ENCODE measurements around the gene KRTAP19-8. TPM values are rescaled to one million over a fixed set of nuclear protein-coding genes. Genes with fewer than 3 reads are reported as not detected.

The KRTAP19-8 gene
- total RNA-seq, 4 donors from 2014 or later, result not detected

DNA sequence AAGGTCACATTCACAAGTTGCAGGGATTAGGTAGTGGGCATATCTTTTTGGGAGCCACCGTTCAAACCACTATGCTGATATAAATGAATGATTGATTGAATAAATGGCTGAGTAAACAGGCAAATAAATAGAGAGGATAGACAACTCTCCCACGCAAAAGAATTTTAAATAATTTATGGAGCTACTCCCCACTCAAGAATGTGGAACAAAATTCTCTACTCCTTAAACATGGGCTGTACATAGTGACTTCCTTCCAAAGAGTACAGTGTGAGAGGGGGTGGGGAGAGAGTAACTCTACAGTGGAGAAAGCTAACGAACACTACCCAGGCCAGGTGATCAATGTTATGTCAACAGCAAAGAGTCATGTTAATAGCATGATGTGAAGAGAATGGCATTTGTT is 40.7 kb downstream of the KRTAP19-8 start:
- DNase-seq, result no peak
- H3K27ac ChIP-seq, result no peak overlapping the region
- H3K27me3 ChIP-seq, result no peaks in the 10 kb centered on the region
- TF ChIP-seq CTCF (IDR thresholded peaks at IDR 0.05) (no peak), POLR2A (IDR thresholded peaks at IDR 0.05) (no peak)
- no peaks in the 10 kb centered on the region for H3K4me1 ChIP-seq
- H3K4me3 ChIP-seq, result no peak overlapping the region
- H3K36me3 ChIP-seq, result no peaks in the 10 kb centered on the region
- no peaks in the 10 kb centered on the region for H3K9me3 ChIP-seq

DNA sequence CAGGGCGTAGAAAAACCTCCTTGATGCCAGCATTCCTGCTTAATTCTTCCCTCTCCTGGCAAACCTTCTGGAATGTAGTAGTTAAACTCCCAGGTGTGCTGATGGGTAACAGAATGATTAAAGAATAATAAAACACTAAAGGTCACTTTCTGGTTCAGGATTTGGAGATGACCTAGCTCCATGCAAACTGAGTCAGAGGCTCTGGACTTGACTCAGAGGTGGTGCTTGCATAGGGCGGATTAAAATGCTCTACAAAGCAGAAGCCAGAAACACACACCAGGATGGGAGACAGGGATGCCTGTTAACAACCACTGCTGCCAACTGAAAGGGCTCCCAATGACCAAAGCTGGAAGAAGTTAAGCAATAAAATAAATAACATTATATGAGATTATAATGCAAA is 41.5 kb downstream of the KRTAP19-8 start:
- no peaks in the 10 kb centered on the region for H3K4me1 ChIP-seq
- H3K27me3 ChIP-seq, result no peaks in the 10 kb centered on the region

DNA sequence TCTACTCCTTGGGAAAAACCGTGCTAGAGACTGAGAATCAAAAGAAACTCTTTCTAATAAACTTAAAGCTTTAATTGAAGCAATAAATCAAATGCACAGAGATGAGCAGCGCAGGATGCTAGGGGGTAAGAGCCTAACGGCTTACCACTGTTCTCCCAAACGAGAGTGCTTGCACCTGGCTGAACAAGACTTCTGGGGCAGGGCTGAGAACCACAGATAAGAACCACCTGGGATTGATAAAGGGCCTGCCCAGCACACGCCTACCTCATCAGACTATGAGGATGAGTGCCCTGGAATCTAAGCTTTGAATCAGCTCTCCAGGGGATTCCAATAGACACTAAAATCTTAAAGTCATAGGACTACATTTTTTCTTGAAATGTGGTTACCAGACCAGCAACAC is 43.3 kb downstream of the KRTAP19-8 start:
- no peak for TF ChIP-seq CTCF (IDR thresholded peaks at IDR 0.05)
- TF ChIP-seq POLR2A (IDR thresholded peaks at IDR 0.05), result no peak
- Histone ChIP-seq H3K9me3 (no peaks in the 10 kb centered on the region), H3K27me3 (no peaks in the 10 kb centered on the region), H3K27ac (no peak overlapping the region), H3K4me3 (no peak overlapping the region), H3K36me3 (no peaks in the 10 kb centered on the region), H3K4me1 (no peaks in the 10 kb centered on the region)
- no peak for DNase-seq

More for the DNA sequence above, 41.5 kb downstream of the KRTAP19-8 start:
- Histone ChIP-seq H3K4me3 (no peak overlapping the region), H3K36me3 (no peaks in the 10 kb centered on the region), H3K9me3 (no peaks in the 10 kb centered on the region), H3K27ac (no peak overlapping the region)
- no peak for DNase-seq
- no peak for TF ChIP-seq POLR2A (IDR thresholded peaks at IDR 0.05)
- no peak for TF ChIP-seq CTCF (IDR thresholded peaks at IDR 0.05)

DNA sequence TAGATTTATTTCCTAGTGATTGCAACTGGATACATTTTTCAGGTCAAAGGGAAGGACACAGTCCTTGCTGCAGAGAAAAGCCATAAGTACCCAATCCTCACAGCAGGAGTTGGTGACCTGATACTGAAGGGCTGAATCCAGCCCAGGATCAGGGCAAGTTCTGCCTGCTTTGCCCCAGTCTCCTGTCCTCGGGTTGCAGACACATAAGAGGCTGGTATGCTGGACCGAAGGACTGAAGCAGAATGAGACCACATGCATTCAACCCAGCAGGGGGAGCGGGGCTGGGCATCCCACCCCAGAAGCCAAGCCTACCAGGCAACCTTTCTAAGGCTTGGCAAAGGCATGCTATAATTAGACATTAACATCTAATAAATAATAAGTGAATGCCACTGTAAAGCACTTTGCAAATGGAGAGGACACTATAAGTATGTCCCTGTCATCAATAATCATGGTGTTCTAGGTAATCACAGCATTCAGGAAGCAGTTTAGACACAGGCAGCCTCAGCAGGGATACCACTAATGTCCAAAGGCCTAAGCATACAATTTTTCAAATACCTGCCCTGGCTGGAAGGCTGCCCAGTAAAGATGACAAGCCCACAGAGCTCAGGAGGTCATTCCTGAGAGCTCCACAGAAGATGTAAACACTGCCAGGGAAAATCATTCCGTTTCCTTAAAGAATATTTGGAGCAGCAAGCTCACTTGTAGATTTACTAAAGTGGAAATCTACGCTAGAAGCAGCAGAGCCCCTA is 47.6 kb downstream of the KRTAP19-8 start:
- DNase-seq, result no peak
- no peak overlapping the region for H3K4me3 ChIP-seq

DNA sequence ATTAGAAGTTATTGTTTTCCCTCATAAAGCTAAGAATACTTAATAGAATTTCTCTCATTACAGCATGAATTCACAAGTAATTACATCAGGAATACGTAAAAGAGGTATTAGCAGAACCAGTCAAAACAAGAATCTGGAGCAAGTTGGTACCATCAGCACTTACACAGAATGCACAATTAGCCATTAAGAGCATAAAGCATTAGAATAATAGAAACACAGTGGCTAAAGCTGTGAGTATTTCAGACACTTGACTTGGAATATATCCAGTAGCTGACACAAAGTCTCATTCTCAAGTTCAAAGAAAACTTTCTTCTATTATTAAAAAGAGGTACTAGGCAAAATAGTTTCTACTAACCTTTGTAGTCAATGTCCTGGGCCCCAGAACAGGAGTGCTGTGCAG is 49.6 kb downstream of the KRTAP19-8 start:
- H3K27me3 ChIP-seq, result no peaks in the 10 kb centered on the region
- TF ChIP-seq POLR2A (IDR thresholded peaks at IDR 0.05) (no peak), CTCF (IDR thresholded peaks at IDR 0.05) (no peak)
- no peak overlapping the region for H3K27ac ChIP-seq
- H3K36me3 ChIP-seq, result no peaks in the 10 kb centered on the region
- H3K4me3 ChIP-seq, result no peak overlapping the region
- no peak for DNase-seq
- no peaks in the 10 kb centered on the region for H3K4me1 ChIP-seq
- H3K9me3 ChIP-seq, result peaks cover 0 to 4% (median 0%) of the 10 kb centered on the region in 4 donors

More for the DNA sequence above, 47.6 kb downstream of the KRTAP19-8 start:
- Histone ChIP-seq H3K9me3 (no peaks in the 10 kb centered on the region), H3K27ac (no peak overlapping the region), H3K27me3 (no peaks in the 10 kb centered on the region), H3K4me1 (no peaks in the 10 kb centered on the region), H3K36me3 (no peaks in the 10 kb centered on the region)
- no peak for TF ChIP-seq CTCF (IDR thresholded peaks at IDR 0.05)
- TF ChIP-seq POLR2A (IDR thresholded peaks at IDR 0.05), result no peak

Other genes starting within 250 kb of the KRTAP19-8 start
- not detected for gene KRTAP8-1, start 225.2 kb downstream of the KRTAP19-8 start, total RNA-seq
- gene KRTAP7-1, start 208.7 kb downstream of the KRTAP19-8 start, total RNA-seq, result not detected
- gene KRTAP11-1, start 156.9 kb downstream of the KRTAP19-8 start, total RNA-seq, result not detected

All from Peyer's patch (tissue), 4 donors.